ENCODE results near the gene DGLUCY.
A peak's percentile ranks its signal among the peaks of the same experiment; 100 is the strongest.

The DGLUCY gene

GRCh38 chr14:91202234-91202974 is 88.5 kb downstream of the DGLUCY start:
- Mint-ChIP-seq H3K4me3 (no peak overlapping the region), H3K9me3 (peaks cover 9% of the 10 kb centered on the region), H3K4me1 (ENCODE audit: low read depth) (peaks cover 68% of the 10 kb centered on the region), H3K27me3 (no peaks in the 10 kb centered on the region), H3K27ac (peak overlapping the region; percentile 67), H3K36me3 (ENCODE audit: low read depth) (peaks cover 92% of the 10 kb centered on the region)
- intact Hi-C loops (cut with micrococcal nuclease), result no loop called here

GRCh38 chr14:91204657-91205056 is 90.8 kb downstream of the DGLUCY start:
- H3K27ac Mint-ChIP-seq, result peak overlapping the region; percentile 37
- peaks cover 58% of the 10 kb centered on the region for H3K4me1 Mint-ChIP-seq (ENCODE audit: low read depth)
- H3K9me3 Mint-ChIP-seq, result peaks cover 9% of the 10 kb centered on the region
- H3K36me3 Mint-ChIP-seq (ENCODE audit: low read depth), result peaks cover 92% of the 10 kb centered on the region
- no peak overlapping the region for H3K4me3 Mint-ChIP-seq
- intact Hi-C loops (cut with micrococcal nuclease), result no loop called here
- H3K27me3 Mint-ChIP-seq, result no peaks in the 10 kb centered on the region

GRCh38 chr14:91205459-91205858 is 91.6 kb downstream of the DGLUCY start:
- Mint-ChIP-seq H3K4me1 (ENCODE audit: low read depth) (peaks cover 58% of the 10 kb centered on the region), H3K4me3 (no peak overlapping the region), H3K9me3 (peaks cover 7% of the 10 kb centered on the region), H3K27ac (peak overlapping the region; percentile 37), H3K36me3 (ENCODE audit: low read depth) (peaks cover 92% of the 10 kb centered on the region), H3K27me3 (no peaks in the 10 kb centered on the region)
- intact Hi-C loops (cut with micrococcal nuclease), result no loop called here

GRCh38 chr14:91207008-91207407 is 93.1 kb downstream of the DGLUCY start:
- intact Hi-C loops (cut with micrococcal nuclease), result no loop called here
- H3K27ac Mint-ChIP-seq, result no peak overlapping the region
- H3K9me3 Mint-ChIP-seq, result no peaks in the 10 kb centered on the region
- peaks cover 50% of the 10 kb centered on the region for H3K4me1 Mint-ChIP-seq (ENCODE audit: low read depth)
- no peaks in the 10 kb centered on the region for H3K27me3 Mint-ChIP-seq
- no peak overlapping the region for H3K4me3 Mint-ChIP-seq
- peaks cover 98% of the 10 kb centered on the region for H3K36me3 Mint-ChIP-seq (ENCODE audit: low read depth)

- Mint-ChIP-seq H3K9me3 (no peaks in the 10 kb centered on the region), H3K27ac (no peak overlapping the region), H3K27me3 (no peaks in the 10 kb centered on the region), H3K4me1 (ENCODE audit: low read depth) (peaks cover 14% of the 10 kb centered on the region), H3K36me3 (ENCODE audit: low read depth) (peaks cover 99% of the 10 kb centered on the region), H3K4me3 (no peak overlapping the region)
- intact Hi-C loops (cut with micrococcal nuclease), result no loop called here
These were observed 97.1 kb downstream of the DGLUCY start for GRCh38 chr14:91211017-91211416.

- Mint-ChIP-seq H3K27ac (no peak overlapping the region), H3K4me3 (no peak overlapping the region), H3K27me3 (no peaks in the 10 kb centered on the region), H3K4me1 (ENCODE audit: low read depth) (peaks cover 10% of the 10 kb centered on the region), H3K36me3 (ENCODE audit: low read depth) (peaks cover 99% of the 10 kb centered on the region), H3K9me3 (no peaks in the 10 kb centered on the region)
- intact Hi-C loops (cut with micrococcal nuclease), result no loop called here
These were observed 100.4 kb downstream of the DGLUCY start for GRCh38 chr14:91214306-91214705.

GRCh38 chr14:91215381-91215780 is 101.5 kb downstream of the DGLUCY start:
- Mint-ChIP-seq H3K4me3 (no peak overlapping the region), H3K36me3 (ENCODE audit: low read depth) (peaks cover 99% of the 10 kb centered on the region), H3K27me3 (no peaks in the 10 kb centered on the region), H3K27ac (no peak overlapping the region), H3K9me3 (no peaks in the 10 kb centered on the region), H3K4me1 (ENCODE audit: low read depth) (peaks cover 15% of the 10 kb centered on the region)
- intact Hi-C loops (cut with micrococcal nuclease), result no loop called here

- intact Hi-C loops (cut with micrococcal nuclease), result no loop called here
- Mint-ChIP-seq H3K4me1 (ENCODE audit: low read depth) (peaks cover 29% of the 10 kb centered on the region), H3K27ac (no peak overlapping the region), H3K36me3 (ENCODE audit: low read depth) (peaks cover 99% of the 10 kb centered on the region), H3K4me3 (no peak overlapping the region), H3K9me3 (no peaks in the 10 kb centered on the region), H3K27me3 (no peaks in the 10 kb centered on the region)
These were observed 102.9 kb downstream of the DGLUCY start for GRCh38 chr14:91216731-91217226.

GRCh38 chr14:91218014-91218413 is 104.1 kb downstream of the DGLUCY start:
- Mint-ChIP-seq H3K27me3 (no peaks in the 10 kb centered on the region), H3K36me3 (ENCODE audit: low read depth) (peaks cover 98% of the 10 kb centered on the region), H3K4me1 (ENCODE audit: low read depth) (peaks cover 42% of the 10 kb centered on the region), H3K9me3 (no peaks in the 10 kb centered on the region), H3K27ac (peak overlapping the region; percentile 39), H3K4me3 (no peak overlapping the region)
- intact Hi-C loops (cut with micrococcal nuclease), result no loop called here

- Mint-ChIP-seq H3K27me3 (no peaks in the 10 kb centered on the region), H3K36me3 (ENCODE audit: low read depth) (peaks cover 98% of the 10 kb centered on the region), H3K4me1 (ENCODE audit: low read depth) (peaks cover 48% of the 10 kb centered on the region), H3K4me3 (no peak overlapping the region), H3K27ac (no peak overlapping the region), H3K9me3 (no peaks in the 10 kb centered on the region)
- intact Hi-C loops (cut with micrococcal nuclease), result no loop called here
These were observed 105.9 kb downstream of the DGLUCY start for GRCh38 chr14:91219517-91220389.

GRCh38 chr14:91220581-91221000 is 106.7 kb downstream of the DGLUCY start:
- H3K27ac Mint-ChIP-seq, result no peak overlapping the region
- peaks cover 98% of the 10 kb centered on the region for H3K36me3 Mint-ChIP-seq (ENCODE audit: low read depth)
- H3K4me3 Mint-ChIP-seq, result no peak overlapping the region
- peaks cover 53% of the 10 kb centered on the region for H3K4me1 Mint-ChIP-seq (ENCODE audit: low read depth)
- no peaks in the 10 kb centered on the region for H3K27me3 Mint-ChIP-seq
- H3K9me3 Mint-ChIP-seq, result no peaks in the 10 kb centered on the region
- intact Hi-C loops (cut with micrococcal nuclease), result no loop called here

- Mint-ChIP-seq H3K4me3 (no peak overlapping the region), H3K27me3 (no peaks in the 10 kb centered on the region), H3K9me3 (no peaks in the 10 kb centered on the region), H3K4me1 (ENCODE audit: low read depth) (peaks cover 60% of the 10 kb centered on the region), H3K27ac (no peak overlapping the region), H3K36me3 (ENCODE audit: low read depth) (peaks cover 98% of the 10 kb centered on the region)
- intact Hi-C loops (cut with micrococcal nuclease), result no loop called here
These were observed 107.4 kb downstream of the DGLUCY start for GRCh38 chr14:91221270-91221669.

GRCh38 chr14:91223028-91223783 is 109.3 kb downstream of the DGLUCY start:
- Mint-ChIP-seq H3K4me1 (ENCODE audit: low read depth) (peaks cover 79% of the 10 kb centered on the region), H3K27me3 (no peaks in the 10 kb centered on the region), H3K9me3 (no peaks in the 10 kb centered on the region), H3K27ac (no peak overlapping the region), H3K4me3 (no peak overlapping the region), H3K36me3 (ENCODE audit: low read depth) (peaks cover 98% of the 10 kb centered on the region)
- intact Hi-C loops (cut with micrococcal nuclease), result no loop called here

GRCh38 chr14:91225025-91225424 is 111.2 kb downstream of the DGLUCY start:
- intact Hi-C loops (cut with micrococcal nuclease), result no loop called here
- no peaks in the 10 kb centered on the region for H3K27me3 Mint-ChIP-seq
- H3K4me1 Mint-ChIP-seq (ENCODE audit: low read depth), result peaks cover 86% of the 10 kb centered on the region
- peaks cover 87% of the 10 kb centered on the region for H3K36me3 Mint-ChIP-seq (ENCODE audit: low read depth)
- H3K9me3 Mint-ChIP-seq, result no peaks in the 10 kb centered on the region
- H3K27ac Mint-ChIP-seq, result no peak overlapping the region
- no peak overlapping the region for H3K4me3 Mint-ChIP-seq
